OCI-LY3 (cell line): Measurements from ENCODE around the gene ADAM10.

Experiments
- H2AFZ ChIP-seq: fragments of 200-600, 300-600 bp; shearing (Covaris generic); 2 replicates; pipeline ENCODE4 v1.6.0; 2014; ENCODE audit warnings: antibody characterized with exemption, low read depth, low read length
- H3K27ac ChIP-seq: fragments of 200-600, 300-600 bp; sonication (generic); 2 replicates; pipeline ENCODE4 v1.5.1; 2014; ENCODE audit warnings: mild to moderate bottlenecking, low read length, moderate library complexity, mixed read lengths
- H3K27me3 ChIP-seq: fragments of 200-600, 300-600 bp; sonication (generic); 2 replicates; pipeline ENCODE4 v1.6.1; 2014; ENCODE audit warnings: low read depth, low read length, mixed read lengths
- H3K36me3 ChIP-seq: fragments of 200-600, 300-600 bp; sonication (generic); replicated peaks from 2 replicates; pipeline ENCODE3; 2014; ENCODE audit warnings: low read depth, low read length, mixed read lengths
- H3K4me1 ChIP-seq: fragments of 300-600, 200-600 bp; sonication (generic); 2 replicates; pipeline ENCODE4 v1.6.1; 2014; ENCODE audit warnings: low read length, mixed read lengths
- H3K4me2 ChIP-seq: fragments of 200-600, 300-600 bp; sonication (generic); 2 replicates; pipeline ENCODE4 v1.6.1; 2014; ENCODE audit warnings: low read length, mixed read lengths
- H3K4me3 ChIP-seq: fragments of 300-600, 200-600 bp; sonication (generic); 2 replicates; pipeline ENCODE4 v1.5.1; 2014; ENCODE audit warnings: antibody characterized with exemption, mild to moderate bottlenecking, low read length, moderate library complexity
- H3K79me2 ChIP-seq: fragments of 300-600, 200-600 bp; shearing (Covaris generic); 2 replicates; pipeline ENCODE4 v1.6.1; 2014; ENCODE audit warnings: mild to moderate bottlenecking, low read length, mixed read lengths
- H3K9ac ChIP-seq: fragments of 300-600, 200-600 bp; shearing (Covaris generic); 2 replicates; pipeline ENCODE4 v1.6.0; 2014; ENCODE audit warnings: mild to moderate bottlenecking, low read length, moderate library complexity
- H3K9me3 ChIP-seq: fragments of 200-600, 300-600 bp; shearing (Covaris generic); 2 replicates; pipeline ENCODE4 v1.6.1; 2014; ENCODE audit warnings: low read length, mixed read lengths; ENCODE audit not compliant: insufficient read depth
- H4K20me1 ChIP-seq: fragments of 200-600, 300-600 bp; sonication (generic); 2 replicates; pipeline ENCODE4 v1.6.1; 2016; ENCODE audit warnings: low read length, mixed read lengths; ENCODE audit not compliant: insufficient read depth
- CTCF ChIP-seq: fragments of 200-600, 300-600 bp; sonication (generic); IDR thresholded peaks from 2 replicates; pipeline ENCODE4 v1.5.1; 2014; ENCODE audit warnings: antibody characterized with exemption, low read length, low read depth
- EZH2phosphoT487 ChIP-seq: fragments of 200-600 bp; shearing (Covaris generic); IDR thresholded peaks from 2 replicates; pipeline ENCODE4 v1.6.1; 2018; ENCODE audit warnings: antibody characterized with exemption, mixed run types, low read depth

ADAM10 gene

GRCh38 chr15:58755956-58756355, 6.4 kb upstream of the ADAM10 start:
- H3K79me2 ChIP-seq: no peaks in the 10 kb centered on the region
- 0 out of 2 replicates have a peak, but pooled peaks cover 4% of the 10 kb centered on the region for H3K27me3 ChIP-seq
- no peaks in the 10 kb centered on the region for H3K9me3 ChIP-seq
- no peak overlapping the region for H3K4me3 ChIP-seq
- no peak for TF ChIP-seq CTCF
- TF ChIP-seq EZH2phosphoT487: no peak
- H3K36me3 ChIP-seq: no peaks in the 10 kb centered on the region
- H3K27ac ChIP-seq: no peak overlapping the region
- 0 out of 2 replicates have a peak, but pooled peaks cover 4% of the 10 kb centered on the region for H3K4me1 ChIP-seq
- H3K4me2 ChIP-seq: no peak overlapping the region
- no peak overlapping the region for H3K9ac ChIP-seq
- no peaks in the 10 kb centered on the region for H4K20me1 ChIP-seq
- H2AFZ ChIP-seq: no peak overlapping the region

- TF ChIP-seq CTCF (no peak), EZH2phosphoT487 (no peak)
- no peak overlapping the region for H2AFZ ChIP-seq
These were observed 5.8 kb upstream of the ADAM10 start for GRCh38 chr15:58755350-58755749.

GRCh38 chr15:58752716-58753115, 3.2 kb upstream of the ADAM10 start:
- Histone ChIP-seq H4K20me1 (peaks cover 11% of the 10 kb centered on the region), H3K9ac (no peak overlapping the region), H3K4me2 (no peak overlapping the region), H3K4me3 (no peak overlapping the region), H2AFZ (no peak overlapping the region), H3K27ac (no peak overlapping the region), H3K27me3 (0 out of 2 replicates have a peak, but pooled peaks cover 4% of the 10 kb centered on the region), H3K4me1 (peaks cover 11% of the 10 kb centered on the region), H3K9me3 (no peaks in the 10 kb centered on the region), H3K79me2 (peaks cover 18% of the 10 kb centered on the region), H3K36me3 (no peaks in the 10 kb centered on the region)
- TF ChIP-seq EZH2phosphoT487: no peak
- no peak for TF ChIP-seq CTCF

More at GRCh38 chr15:58755350-58755749, 5.8 kb upstream of the ADAM10 start:
- H3K36me3 ChIP-seq: no peaks in the 10 kb centered on the region
- H3K79me2 ChIP-seq: no peaks in the 10 kb centered on the region
- no peak overlapping the region for H3K27ac ChIP-seq
- H4K20me1 ChIP-seq: no peaks in the 10 kb centered on the region
- H3K9ac ChIP-seq: no peak overlapping the region
- 0 out of 2 replicates have a peak, but pooled peaks cover 4% of the 10 kb centered on the region for H3K27me3 ChIP-seq
- peaks cover 5% of the 10 kb centered on the region; the same call in 1 of the 2 replicates for H3K4me1 ChIP-seq
- no peak overlapping the region for H3K4me3 ChIP-seq
- no peak overlapping the region for H3K4me2 ChIP-seq
- no peaks in the 10 kb centered on the region for H3K9me3 ChIP-seq

GRCh38 chr15:58748852-58749531, 515 bp downstream of the ADAM10 start:
- Histone ChIP-seq H3K4me1 (peaks cover 18% of the 10 kb centered on the region), H3K4me3 (peak overlapping the region; percentile 91), H4K20me1 (peaks cover 42% of the 10 kb centered on the region), H3K36me3 (no peaks in the 10 kb centered on the region), H3K9me3 (no peaks in the 10 kb centered on the region), H3K27me3 (0 out of 2 replicates have a peak, but pooled peaks cover 2% of the 10 kb centered on the region), H2AFZ (peak overlapping the region; percentile 75), H3K9ac (peak overlapping the region; percentile 81), H3K79me2 (peaks cover 55% of the 10 kb centered on the region), H3K4me2 (peak overlapping the region; percentile 91), H3K27ac (peak overlapping the region; percentile 71)
- TF ChIP-seq EZH2phosphoT487 (no peak), CTCF (no peak)
